H54 (cell line): ENCODE measurements around the gene SPOCK1.

Experiments
- DNase-seq: peaks from one replicate; pipeline ENCODE4 v3.0.0; 2011; ENCODE audit warnings: low spot score, mixed read lengths; ENCODE audit not compliant: insufficient read length
- FAIRE-seq: peaks from 3 replicates; lab custom pipeline; 2011; peaks lifted over from hg19 to GRCh38; lab: Jason Lieb, UNC
- POLR2A ChIP-seq: IDR thresholded peaks from 2 replicates; pipeline ENCODE4 v1.6.1; 2011; ENCODE audit warnings: low read depth, mild to moderate bottlenecking, low read length

The SPOCK1 gene

DNA sequence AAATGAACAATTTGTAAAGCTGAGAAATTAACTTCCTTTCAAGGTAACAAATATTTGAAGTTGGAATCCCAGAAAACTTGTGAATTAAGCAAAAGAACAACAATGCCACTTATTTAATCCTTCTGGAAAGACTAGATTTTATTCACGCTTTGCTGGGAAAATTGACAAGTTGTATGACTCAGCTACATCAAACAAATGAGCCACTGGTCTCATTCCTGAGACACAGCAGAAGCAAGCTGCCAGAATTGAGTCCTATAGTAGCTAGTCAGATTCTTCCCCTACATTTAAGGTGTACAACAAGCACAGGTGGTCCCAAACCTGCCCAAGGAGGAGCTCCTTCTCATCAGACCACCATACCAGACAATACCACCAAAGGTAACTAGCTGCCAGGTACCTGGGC lies 280.7 kb downstream of the SPOCK1 start:
- DNase-seq, result no peak

DNA sequence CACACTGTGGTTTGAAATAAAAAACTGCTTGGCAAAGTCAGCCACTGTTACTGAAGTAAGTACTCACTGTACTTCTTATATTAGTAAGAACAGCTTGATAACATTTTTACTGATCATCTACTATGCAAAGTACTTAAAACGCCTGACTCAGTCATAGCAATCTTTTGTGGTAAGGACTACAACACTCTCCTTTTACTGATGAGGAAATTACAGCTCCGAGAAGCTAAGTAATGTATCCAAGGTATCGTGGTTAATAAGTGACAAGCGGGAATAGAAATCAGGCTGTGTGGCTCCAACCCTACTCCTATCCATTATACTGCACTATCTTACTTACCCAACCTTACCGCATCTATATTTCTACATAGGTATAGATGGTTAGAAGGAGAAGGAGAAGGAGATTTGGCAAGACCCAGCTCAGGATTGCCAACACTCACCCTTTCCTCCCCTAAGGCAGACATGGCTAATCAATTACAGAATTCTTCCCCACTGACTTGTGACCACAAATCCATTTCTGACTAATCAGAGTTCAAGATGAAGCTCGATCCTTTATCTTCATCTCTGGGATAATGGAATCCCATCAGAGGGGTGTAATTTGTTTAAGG lies 281.4 kb downstream of the SPOCK1 start:
- DNase-seq (no peak), FAIRE-seq (no peak)
- no peak for TF ChIP-seq POLR2A

More for the DNA sequence above, 280.7 kb downstream of the SPOCK1 start:
- FAIRE-seq, result no peak
- TF ChIP-seq POLR2A, result no peak

DNA sequence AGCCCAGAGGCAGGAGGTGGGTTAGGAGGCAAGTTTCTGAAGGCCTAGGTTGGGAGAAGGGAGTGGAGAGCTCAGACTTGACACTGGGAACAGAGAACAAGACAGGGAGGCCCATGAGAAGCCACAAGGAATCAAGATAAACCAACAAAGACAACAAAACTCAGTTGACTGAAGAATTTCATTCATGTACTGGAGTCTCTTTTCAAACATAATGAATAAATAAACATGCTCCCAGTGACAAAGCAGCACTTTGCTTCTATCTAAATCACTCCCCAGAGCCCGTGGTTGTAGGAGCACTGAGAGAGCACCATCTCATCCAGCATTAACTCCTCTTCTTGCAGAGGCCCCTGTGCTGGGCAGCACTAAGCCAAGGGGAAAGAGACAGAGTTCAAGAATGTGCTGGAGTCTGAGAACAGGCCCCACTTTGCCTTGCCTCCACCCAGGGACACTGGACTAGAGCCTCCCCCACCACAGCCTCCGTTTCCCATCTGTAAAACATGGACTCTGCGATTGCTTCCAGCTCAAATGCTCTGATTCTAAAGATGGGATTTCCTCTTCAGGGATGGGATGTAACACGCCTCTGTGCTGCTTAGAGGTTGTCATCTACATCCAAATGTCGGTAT lies 282.0 kb downstream of the SPOCK1 start:
- no peak for TF ChIP-seq POLR2A
- no peak for FAIRE-seq

DNA sequence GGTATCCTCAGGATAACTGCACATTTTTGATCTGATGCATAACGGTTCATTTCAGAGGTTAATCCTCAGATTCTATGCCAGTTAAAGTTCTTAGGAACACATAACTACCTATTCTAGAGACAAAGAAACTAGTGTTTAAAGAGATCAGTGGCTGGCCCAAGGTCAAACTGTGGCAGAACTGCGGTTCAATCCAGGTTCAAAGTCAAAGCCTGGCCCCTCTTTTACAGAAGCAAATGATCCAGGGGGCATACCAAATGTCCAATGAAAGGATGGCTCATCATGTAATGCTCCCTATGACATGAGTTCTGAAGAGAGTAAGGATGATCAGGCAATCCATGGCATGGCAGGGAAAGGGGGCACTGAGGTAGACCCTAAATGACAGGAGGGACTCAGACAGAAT lies 283.3 kb downstream of the SPOCK1 start:
- DNase-seq (no peak), FAIRE-seq (no peak)
- TF ChIP-seq POLR2A, result no peak

More for the DNA sequence above, 282.0 kb downstream of the SPOCK1 start:
- no peak for DNase-seq

DNA sequence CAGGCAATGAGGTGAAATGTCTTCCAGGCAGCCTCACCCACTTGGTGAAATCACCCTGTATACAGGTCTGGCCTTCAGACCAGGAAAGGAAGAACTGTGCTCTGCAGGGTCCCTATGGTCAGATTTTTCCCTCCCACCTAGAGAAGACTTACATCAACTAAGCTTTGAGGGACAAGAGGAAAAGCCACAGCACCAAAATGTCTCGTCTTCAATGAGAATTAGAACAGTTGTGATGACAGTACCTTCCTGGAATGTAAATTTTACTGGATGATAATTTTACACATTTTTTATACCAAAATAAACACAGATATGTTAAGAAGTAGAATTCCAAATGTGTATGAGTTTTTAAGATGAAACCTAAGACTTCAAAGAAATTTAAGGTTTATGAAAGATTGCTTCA lies 283.9 kb downstream of the SPOCK1 start:
- DNase-seq, result no peak
- no peak for FAIRE-seq
- TF ChIP-seq POLR2A, result no peak

DNA sequence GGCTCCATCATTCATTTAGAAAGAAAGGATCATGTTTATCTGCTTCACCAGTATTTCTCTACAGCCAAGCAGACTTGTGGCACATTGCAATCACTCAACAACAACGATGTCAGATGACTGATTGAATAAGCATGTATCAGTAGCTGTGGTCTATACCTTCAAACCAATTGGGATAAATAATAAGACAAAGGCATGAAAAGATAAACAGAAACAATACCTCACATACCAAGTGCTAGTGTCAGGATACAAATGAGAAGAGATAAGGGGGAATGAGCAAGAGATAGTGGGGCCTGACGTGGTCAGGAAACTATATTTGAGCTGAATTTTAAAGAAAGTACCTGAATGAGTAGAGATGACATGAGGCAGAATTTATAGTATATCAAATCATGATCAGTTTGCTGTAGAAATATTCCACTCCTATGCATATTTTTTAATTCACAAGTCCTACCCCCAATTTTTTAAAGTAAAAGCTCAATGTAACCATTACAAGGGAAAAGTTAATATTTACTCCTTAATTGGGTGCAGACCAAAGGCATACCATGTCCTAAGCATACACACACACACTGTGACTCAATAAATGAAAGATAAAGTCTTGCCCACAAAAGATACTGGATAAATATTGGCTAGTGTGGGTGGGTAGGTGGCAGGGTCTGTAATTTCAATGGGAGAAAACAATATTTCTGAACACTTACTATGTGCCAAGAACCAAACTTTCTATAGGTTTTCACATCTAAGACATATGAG lies 284.5 kb downstream of the SPOCK1 start:
- DNase-seq (no peak), FAIRE-seq (no peak)
- TF ChIP-seq POLR2A, result no peak

DNA sequence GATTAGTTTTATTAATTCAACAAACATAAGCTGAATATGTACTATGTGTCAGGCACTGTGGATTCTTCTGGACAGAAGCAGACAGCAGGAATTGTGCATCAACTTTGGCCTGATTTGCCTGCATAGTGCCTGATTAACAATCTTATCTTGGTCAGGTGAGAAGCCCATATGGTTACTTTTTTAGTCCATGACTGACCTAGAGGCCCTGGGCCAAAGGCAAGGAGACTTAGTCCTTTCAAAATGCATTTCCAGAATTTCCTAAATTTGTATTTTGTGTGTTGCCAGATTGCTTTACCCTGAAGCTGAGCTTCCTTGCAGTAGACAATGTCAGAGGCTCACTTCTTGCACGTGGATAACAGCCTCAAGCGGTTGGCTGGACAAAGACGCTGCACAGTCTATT lies 286.7 kb downstream of the SPOCK1 start:
- TF ChIP-seq POLR2A, result no peak
- FAIRE-seq (no peak), DNase-seq (no peak)

DNA sequence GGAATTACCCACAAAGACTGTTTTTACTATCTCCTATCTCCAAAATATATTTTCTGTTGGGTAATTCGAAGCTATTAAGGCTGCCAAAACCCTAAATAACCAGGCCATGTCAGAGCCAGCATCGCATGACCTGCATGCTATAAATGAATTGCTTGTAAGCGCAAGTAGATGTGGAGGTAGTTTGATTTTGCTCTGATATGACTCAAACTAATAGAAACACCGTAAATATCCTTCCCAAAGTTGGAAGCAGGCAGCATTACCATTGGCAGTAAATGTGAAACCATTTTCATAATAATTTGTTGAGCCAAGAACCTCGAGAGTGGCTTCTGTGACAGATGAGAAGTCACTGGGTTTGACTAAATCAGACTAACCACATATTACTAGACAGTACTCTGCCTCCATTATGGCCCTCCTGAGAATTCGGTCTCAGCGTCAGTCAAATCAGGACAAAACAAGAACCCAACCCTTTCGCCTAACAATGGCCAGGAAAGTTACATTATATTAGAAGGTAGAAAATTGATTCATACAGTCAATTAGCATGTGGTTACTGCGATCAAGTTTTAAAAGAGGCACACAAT lies 289.8 kb downstream of the SPOCK1 start:
- TF ChIP-seq POLR2A, result no peak
- DNase-seq, result no peak
- FAIRE-seq, result no peak

DNA sequence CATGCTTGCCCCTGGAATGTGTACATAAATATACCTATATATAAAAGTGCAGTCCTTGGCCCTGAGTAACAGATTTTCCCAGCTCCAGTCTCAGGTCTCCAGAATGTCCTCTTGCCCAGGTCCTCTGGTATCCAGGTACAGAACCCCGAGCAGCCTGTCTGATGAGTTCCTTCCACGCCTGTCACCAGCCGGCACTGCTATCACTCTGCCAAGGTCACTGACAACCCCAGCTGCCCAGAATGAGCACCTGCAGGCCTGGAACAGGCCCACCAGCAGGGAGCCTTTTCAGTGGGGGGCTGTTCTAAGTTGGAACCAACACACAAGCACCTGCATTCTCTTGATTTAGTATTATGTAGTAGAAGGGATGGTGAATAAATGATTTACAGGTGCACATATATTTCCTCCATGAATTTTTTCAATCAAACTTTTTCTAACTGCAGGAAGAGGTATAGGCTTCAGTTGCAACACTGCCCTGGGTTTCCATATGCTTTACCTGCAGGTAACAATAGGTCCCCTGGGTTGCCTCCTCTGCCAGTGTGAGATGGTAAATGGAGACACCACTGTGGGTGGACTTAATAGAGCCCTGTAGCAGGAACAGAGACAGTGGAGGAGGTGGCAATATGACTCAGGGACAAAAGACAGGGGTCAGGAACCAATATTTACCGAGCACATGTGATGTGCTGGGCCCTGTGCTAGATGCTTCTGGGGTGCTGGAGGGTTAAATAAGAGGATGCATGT lies 291.9 kb downstream of the SPOCK1 start:
- FAIRE-seq (no peak), DNase-seq (no peak)
- no peak for TF ChIP-seq POLR2A

DNA sequence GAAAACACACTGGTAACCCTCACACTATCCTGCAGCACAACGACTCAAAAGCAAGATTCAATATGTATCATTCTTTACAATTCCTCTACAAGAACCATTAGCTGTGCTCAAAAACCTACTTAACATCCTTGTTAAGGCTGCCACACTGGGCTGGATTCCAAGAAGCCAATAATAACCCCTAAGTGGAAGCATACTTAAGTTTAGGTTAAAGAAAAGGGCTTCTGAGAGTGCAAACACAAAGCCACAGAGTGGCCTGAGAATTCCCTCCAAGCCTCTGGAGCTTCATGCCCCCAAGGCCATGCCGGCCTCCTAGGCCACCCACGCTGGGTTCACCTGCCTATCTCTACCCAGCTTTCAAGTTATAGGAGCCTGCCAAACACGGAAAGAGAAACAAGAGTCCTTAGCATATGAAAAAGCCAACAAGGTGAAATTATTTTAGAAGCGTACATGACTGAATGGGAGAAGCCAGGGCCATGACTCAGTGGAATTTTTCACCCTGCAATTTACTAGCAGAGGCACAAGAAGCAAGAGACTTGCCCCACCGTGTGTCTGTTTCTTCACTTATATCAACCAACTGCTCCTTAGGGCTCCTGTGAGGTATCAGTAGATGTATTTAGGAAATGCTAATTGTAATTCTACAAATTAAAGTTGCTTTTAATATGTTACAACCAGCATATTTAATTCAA lies 293.0 kb downstream of the SPOCK1 start:
- FAIRE-seq, result no peak
- no peak for DNase-seq
- no peak for TF ChIP-seq POLR2A

DNA sequence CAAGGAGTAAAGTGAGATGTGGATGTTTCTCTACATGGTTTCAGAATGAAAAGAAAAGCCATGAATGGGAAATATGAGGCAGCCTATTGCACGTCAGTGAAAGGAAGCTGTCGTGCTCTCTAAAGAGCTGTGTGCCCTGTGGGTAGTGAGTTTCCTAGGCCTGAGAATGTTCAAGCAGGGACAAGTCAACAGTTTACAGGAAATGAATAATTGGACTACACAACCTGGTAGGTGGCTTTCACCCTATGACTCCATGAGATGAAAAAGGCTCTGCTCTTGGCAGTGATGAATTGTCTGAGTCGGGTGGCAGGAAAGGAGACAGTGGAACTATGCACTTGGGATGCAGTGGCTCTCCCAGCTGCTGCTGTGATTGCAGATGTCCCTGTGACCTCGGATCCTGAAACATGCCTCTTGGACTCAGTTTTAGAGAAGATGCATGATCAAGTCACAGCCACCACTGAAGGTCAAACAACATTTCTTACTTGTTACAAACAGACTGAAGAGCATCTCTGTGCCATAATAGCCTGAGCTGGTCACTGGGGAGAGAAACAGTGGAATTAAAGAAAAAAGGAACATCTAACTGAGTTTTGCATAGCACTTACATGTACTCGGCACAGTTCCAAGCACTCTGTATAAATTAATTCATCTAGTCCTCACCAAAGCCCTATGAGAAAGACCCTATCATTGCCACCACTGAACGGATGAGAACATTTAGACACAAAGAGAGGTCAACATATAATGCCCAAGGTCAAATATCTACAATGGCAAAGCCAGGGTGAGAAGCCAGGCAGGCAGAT lies 293.7 kb downstream of the SPOCK1 start:
- FAIRE-seq (no peak), DNase-seq (no peak)
- no peak for TF ChIP-seq POLR2A

DNA sequence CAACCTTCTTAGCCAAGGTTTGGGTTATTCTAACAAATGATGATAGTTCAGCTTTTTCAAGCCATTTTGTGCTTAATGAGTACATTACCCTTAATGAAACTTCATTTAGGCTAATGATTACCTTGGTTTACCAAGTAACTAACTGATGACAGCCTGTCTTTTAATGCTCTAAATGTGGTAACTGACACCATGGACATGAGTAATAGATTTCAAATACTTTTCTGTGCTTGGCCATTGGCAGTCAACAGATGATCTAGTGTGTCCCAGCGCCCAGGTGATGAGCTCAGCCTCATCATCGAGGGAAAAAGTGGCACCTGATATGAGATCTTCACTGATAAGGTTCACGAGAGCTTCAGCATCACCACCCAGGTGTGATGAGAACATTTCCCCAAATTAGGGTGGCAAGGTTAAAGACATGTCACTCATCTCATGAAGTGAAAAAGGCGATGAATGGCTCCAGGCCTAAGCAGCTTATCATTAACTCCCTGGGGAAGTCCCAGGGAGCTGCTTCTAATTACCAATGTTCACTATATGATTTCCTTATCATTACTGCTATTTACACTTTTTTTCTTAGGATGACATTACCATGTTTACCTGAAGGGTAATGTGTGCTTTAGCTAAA lies 296.0 kb downstream of the SPOCK1 start:
- no peak for TF ChIP-seq POLR2A
- FAIRE-seq, result no peak

More for the DNA sequence above, 296.0 kb downstream of the SPOCK1 start:
- no peak for DNase-seq
